ENCODE results near the gene C3orf62.

C3orf62 gene

DNA sequence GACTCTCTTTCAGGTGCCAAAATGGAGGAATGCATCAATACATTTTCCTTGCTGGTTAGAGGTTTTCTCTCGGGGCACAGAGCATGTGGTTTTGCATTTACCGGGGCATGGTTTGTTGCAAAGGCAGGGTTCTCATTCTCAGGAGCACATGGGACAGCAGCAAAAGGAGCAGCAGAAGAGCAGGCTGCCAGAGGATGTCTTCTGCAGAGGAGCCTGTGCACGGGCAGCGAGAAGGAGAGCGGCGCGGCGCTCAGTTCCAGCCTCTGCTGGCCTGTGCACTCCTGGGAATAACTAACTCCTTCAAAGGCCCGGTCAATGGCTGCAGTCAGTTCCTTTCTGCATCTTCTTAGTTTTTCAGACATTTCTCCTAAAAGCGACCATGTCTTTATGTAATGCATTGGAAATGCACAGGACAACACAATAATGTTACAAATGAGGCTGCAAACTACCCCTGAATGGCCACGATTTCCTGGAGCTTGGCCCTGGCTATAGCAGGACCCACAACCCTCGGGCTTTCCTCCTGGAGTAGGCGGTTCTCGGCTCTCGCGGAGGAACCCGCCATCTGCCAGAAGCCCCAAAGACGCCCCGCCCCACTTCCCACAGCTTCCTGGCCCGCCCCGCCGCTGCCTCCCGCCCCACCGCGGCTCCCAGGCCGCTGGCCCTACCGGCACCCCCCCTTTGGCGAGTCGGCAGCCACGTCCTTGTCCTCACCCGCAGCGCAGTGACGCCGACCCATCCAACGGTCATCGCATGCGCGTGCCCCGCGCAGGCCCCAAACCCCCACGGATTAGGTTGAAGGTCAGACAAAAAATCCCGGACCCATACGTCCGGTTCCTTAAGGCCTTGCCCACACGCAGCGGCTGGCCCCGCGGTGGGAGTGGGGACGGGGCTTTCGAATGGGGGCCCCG, at the start of gene C3orf62:
C3orf62 (minus strand) TSS at position 758 of the 908 bp plus-strand sequence; CDS start at position 398, 360 bp downstream.
- DNase-seq (ENCODE audit: low spot score): peak; percentile 95

DNA sequence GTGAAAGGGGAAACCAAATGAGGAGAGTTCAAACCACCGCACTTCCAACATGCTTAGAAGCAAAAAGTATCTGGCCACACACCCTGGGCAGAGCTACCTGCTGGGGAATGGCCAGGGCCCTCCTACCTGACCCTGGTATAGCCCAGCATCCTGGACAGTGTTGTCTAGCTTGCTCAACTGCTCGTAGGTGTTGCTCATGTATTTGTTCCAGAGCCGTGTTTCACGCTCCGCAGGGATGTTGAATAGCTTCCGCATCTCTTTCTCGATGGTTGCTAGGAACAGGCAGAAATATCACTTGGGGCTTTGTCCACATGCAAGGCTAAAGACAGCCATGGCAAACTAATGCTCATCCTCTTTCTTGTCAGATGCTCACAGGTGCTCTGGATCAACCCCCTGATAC, 47.7 kb upstream of the C3orf62 start:
- DNase-seq (ENCODE audit: low spot score): no peak

GRCh38 chr3:49316696-49317457, 39.8 kb upstream of the C3orf62 start:
- DNase-seq (ENCODE audit: low spot score): no peak

- no peak for DNase-seq (ENCODE audit: low spot score)
Observed at GRCh38 chr3:49313896-49314688, 37.1 kb upstream of the C3orf62 start.

GRCh38 chr3:49311283-49311682, 34.3 kb upstream of the C3orf62 start:
- no peak for DNase-seq (ENCODE audit: low spot score)

- no peak for DNase-seq (ENCODE audit: low spot score)
Observed at GRCh38 chr3:49310677-49311076, 33.6 kb upstream of the C3orf62 start.

GRCh38 chr3:49305608-49306007, 28.6 kb upstream of the C3orf62 start:
- DNase-seq (ENCODE audit: low spot score): no peak

- DNase-seq (ENCODE audit: low spot score): peak; percentile 2
Observed at GRCh38 chr3:49302613-49303012, 25.6 kb upstream of the C3orf62 start.

- peak; percentile 1 for DNase-seq (ENCODE audit: low spot score)
Observed at GRCh38 chr3:49300595-49300994, 23.6 kb upstream of the C3orf62 start.

DNA sequence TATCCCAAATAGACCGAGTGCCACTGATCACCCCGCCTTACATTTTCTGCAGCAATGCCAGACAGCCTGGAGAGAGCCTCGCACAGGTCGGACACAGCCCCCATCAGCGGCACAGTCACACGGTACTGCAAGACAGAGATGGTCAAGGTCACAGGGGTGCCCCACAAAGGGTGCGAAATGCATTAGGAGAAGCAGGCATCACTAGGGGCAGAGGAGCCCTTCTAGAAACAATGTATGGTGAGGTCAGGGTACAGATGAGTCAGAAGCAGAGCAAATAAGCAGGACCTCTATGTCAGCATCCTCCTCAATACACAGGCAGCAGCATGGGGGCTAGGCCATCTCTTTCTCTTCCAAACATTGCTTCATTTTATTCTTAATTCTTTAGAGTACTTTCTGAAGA, 21.5 kb upstream of the C3orf62 start:
- peak; percentile 2 for DNase-seq (ENCODE audit: low spot score)

- DNase-seq (ENCODE audit: low spot score): peak; percentile 47
Observed at GRCh38 chr3:49296781-49297411, 19.9 kb upstream of the C3orf62 start.

DNA sequence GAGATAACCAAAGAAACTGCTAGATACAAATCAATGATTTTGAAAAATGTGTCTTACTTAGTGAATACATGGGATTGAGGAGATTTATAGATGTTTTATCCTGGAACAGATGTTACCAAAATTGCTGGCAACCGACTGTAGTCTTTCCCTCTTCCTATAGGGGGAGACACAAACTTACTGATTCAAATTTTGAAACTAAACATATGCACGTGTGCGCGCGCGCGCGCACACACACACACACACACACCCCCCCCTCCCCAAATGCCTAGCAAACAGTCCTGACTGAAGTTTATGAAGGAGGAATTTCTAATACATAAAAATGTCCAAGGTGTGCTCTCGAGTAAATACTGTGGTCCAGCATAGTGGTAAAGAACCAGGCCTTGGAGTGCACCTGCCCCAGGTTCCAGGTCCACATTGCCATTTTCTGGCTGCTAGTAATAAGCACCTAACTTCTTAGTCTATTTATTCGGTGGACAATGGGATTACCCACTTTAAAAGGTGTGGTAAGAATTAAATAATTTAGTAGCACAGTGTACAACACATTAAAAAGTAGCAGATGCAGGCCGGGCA, 18.5 kb upstream of the C3orf62 start:
- peak; percentile 57 for DNase-seq (ENCODE audit: low spot score)

DNA sequence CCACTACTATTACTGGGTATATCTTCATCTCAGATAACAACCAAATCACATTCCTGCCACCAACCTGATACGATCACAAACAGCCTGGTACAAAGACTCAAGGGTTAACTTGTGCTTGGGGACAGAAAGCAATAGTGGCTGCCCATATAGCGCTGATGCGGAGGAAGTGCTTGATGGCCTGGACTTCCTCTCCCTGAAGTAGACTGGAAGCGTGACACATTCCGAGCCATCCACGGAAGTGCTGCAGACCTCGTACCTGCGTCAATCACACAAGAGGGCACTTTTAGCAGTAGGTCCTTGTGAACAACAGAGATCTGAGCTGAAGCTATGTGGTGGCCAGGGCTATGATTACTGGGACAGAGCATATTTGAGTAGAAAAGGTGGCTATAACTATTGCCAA, 17.3 kb upstream of the C3orf62 start:
- no peak for DNase-seq (ENCODE audit: low spot score)

DNA sequence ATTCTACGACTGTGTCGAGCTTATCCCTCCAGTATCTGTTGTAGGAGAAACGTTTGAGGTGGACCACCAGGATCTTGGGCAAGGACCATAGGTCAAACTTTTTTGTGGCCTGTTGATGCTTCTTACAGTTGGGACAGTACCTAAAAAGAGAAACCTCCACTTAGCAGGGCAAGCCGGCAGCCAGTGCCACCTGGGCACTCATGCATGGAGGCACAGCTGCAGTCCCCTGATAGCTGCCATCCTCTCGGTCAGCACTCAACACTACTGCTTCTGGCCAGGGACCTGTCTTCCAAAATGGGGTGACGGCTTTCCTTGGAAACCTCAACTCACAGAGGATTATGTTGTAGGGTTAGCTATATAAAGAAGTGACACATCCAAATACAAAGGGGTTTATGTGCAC, 7.0 kb upstream of the C3orf62 start:
- DNase-seq (ENCODE audit: low spot score): no peak

DNA sequence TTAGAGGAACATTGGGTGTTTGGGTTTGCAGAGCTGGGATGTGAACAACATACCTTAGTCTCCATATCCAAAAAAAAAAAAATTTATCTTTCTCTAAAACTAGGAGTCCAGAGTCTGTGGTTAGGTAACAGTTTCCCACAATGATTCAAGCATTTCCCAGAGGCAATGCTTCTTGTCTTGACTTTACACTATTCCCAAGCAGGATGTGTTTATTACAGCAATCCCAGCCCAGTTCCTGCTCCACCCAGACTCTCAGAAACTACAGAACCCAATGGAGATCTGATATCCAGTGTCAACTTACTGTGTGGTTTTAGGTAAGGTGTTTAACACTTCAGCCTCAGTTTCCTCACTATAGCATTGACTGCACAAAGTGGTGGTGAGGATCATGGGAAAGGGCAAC, 2.3 kb upstream of the C3orf62 start:
- DNase-seq (ENCODE audit: low spot score): peak; percentile 66

DNA sequence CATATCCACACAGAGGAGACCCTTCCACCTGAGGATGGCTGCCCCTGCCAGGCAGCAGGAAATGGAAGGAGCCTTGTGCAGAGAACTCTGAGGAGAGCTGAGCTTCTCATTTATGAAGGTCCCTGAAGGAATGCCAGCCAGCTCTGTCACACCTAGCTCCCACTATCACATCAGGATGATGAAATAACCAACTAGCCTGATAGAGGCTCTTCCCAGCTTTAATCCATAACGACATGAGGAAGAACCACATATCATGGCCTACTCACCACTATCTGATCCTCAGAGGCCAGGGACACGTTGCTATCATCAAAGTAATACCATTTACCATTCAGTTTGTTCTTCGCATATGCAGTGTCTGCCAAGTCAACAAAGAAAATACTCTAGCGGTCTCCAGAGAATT, 1.5 kb upstream of the C3orf62 start:
- DNase-seq (ENCODE audit: low spot score): no peak

DNA sequence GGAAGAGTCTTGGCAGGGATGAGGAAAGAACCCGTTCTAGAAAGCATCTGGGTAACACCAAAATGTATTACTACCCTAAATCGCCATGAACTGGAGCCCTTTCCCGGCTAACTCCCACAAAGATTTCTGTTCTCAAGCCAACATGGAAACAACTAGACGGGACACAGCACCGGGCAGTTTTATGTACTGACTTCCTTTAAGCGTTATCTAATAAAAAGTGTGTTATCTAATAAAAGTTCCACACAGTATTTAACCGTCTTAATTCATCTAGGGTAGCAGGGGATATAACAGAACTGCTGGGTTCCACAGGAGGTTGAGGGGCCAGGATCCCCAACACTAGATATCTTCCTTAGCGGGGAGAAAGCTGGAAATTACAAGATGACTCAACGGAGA, 347 bp upstream of the C3orf62 start:
- DNase-seq (ENCODE audit: low spot score): no peak

GRCh38 chr3:49273825-49274532, 3.1 kb downstream of the C3orf62 start:
- no peak for DNase-seq (ENCODE audit: low spot score)

GRCh38 chr3:49271047-49271446, 6.0 kb downstream of the C3orf62 start:
- DNase-seq (ENCODE audit: low spot score): no peak

DNA sequence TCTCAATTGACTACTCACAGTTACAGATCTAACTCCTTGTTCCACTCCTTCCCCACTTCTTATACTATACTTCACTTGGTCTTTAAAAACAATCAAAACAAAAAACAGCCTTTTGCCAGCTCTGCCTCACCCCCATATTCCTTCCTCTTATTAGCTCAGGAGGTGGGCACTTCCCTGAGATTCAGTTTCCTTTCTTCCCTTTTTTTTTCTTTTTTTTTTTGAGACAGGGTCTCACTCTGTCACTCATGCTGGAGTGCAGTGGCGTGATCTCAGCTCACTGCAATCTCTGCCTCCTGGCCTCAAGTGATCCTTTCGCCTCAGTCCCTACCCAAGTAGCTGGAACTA, 6.9 kb downstream of the C3orf62 start:
- DNase-seq (ENCODE audit: low spot score): no peak

Data from AG20443 (cell line).